Right renal pelvis (tissue), 4 donors: ENCODE data around the gene ACACB. TPM values are rescaled to one million over a fixed set of nuclear protein-coding genes. Genes with fewer than 3 reads are reported as not detected.

Source experiments
- DNase-seq, 4 donors: peaks; one replicate each; pipeline ENCODE4 v3.0.0-alpha.2; 2013; ENCODE audit warnings: low read depth in 4 of 4, low spot score in 3 of 4, missing footprints in 1 of 4
- polyA plus RNA-seq, 4 donors: library from polyadenylated mRNA; unstranded; fragments of 120-200 nt; gene quantifications; one replicate each; pipeline ENCODE4 v1.2.1, GENCODE V29; 2013; ENCODE audit not compliant: insufficient read length in 4 of 4

ACACB gene
- polyA plus RNA-seq, 4 donors: 14.8 to 18.0 (median 16.8) TPM

DNA sequence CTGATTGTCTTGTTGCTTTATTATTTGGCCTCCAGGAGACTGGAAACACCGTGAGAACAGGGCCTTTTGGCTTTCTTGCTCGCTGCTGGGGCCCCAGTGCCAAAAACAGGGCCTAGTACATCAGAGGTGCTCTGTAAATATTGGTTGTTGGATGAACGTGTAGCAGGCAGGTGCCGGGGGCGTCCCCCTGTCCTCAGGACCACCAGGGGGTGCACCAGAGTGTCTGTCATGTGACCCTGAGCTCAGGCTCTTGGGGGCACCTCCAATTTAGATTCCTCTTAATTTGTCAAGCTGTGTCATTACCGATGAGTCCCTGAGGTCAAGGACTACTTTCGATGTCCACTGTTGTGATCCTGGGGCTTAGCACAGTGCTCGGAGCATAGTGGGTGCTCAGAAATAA lies 87.1 kb downstream of the ACACB start:
- DNase-seq: no peak

DNA sequence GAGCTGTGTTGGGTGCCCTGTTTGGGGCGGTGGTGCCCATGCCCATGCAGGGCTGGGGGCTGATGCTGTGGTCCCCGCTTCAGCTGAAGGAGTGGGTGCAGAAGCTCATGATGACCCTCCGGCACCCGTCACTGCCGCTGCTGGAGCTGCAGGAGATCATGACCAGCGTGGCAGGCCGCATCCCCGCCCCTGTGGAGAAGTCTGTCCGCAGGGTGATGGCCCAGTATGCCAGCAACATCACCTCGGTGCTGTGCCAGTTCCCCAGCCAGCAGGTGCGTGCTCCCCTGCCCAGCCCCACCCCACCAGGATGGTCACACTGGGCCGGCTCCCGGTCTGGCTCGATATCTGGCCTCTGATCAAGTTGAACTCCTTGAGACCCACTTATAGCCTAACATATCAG lies 92.7 kb downstream of the ACACB start:
- no peak for DNase-seq

DNA sequence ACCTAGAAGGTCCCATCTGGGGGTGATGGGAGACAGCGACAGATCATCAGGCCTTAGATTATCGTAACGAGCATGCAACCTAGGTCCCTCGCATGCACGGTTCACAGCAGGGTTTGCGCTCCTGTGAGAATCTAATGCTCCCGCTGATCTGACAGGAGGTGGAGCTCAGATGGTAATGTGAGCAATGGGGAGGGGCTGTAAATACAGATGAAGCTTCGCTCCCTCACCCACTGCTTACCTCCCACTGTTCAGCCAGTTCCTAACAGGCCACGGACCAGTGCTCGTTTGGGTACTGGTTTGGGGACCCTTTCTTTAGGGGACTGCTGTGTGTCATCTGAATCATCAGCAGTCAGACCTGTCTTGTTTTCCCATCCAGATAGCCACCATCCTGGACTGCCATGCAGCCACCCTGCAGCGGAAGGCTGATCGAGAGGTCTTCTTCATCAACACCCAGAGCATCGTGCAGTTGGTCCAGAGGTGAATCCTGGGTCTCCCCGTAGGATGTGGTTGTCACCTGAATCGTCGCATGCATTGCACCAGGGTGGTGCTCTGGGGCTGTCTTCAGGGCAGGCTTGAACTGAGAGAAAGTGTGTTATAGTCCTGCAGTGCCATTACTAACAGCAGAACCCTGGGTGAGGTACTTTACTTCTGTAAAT lies 96.2 kb downstream of the ACACB start:
- DNase-seq: no peak

DNA sequence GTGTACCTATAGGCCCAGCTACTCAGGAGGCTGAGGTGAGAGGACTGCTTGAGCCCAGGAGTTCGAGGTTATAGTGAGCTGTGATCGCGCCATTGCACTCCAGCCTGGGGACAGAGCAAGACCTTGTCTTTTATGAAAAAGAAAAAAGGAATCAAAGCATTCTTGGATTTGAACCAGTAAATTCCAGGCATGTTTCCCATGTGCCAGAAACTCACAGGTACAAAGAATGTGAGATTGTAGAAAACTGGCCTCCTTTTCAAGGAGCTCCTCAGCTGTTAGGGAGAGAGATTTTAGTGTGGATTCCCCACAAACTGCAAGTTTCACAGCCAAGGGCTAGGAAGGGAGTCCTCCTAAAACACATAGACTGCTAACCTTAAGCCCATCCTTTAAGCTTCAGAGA lies 97.7 kb downstream of the ACACB start:
- no peak for DNase-seq

DNA sequence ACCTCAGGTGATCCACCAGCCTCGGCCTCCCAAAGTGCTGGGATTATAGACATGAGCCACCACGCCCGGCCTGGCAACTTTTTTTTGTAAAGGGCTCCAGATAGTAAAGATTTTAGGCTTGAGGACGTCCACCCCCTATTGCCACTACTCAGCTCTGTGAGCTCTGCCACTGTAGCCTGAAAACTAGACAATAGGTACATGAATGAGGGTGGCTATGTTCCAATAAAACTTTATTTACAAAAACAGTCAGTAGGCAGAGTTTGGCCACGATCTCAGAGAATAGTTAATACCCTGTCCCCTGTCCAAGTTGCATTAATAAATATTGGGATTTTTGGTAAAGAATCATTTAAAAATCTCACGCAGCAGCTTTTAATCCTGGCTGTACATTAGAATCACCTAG lies 102.6 kb downstream of the ACACB start:
- DNase-seq: no peak

DNA sequence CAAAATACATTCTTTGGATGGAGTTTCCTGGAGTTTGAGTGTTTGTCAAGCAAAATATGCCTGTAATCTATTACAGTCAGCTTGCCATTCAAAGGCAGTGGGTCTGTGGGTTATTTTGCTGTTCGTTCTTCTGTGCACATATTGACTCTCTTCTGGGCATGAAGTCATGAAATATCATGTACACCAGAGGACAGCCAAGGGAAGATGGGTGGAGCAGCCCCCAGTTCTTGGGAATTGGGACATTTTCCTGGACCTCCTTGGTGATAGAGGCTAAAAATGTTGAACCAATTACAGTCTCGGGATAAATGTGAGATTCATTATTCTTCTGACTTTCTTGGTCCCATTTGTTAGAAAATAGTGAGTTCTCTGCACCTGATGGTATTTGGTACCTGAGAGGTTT lies 103.6 kb downstream of the ACACB start:
- no peak for DNase-seq

DNA sequence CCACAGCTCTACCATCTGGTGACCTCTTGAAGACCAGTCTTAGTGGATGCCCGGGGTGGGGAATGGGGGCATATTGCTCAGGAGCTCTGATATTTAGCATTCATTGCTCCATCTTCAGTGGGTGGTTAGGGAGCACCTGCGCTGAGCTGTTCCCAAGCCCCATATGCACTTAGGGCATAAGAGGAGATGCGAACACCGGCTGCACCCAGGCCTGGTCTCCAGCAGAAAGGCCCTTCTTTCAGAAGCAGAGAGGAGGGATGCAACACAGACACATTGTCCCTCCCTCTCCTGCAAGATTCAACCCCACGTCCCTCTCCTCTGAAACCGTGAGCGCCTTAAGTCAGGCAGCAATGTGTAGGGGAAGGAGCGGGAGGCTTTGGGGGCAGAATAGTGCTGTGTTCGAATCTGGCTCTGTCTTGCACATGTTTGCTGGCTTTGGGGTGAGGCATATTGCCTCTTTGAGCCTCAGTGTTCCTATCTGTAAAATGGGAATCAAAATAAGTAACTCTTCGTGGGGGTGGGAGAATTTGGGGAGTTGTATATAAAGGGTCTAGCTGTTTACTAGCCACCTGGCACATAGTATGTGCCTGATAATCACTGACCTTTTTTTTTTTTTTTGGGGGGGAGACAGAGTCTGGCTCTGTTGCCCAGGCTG lies 105.0 kb downstream of the ACACB start:
- no peak for DNase-seq

DNA sequence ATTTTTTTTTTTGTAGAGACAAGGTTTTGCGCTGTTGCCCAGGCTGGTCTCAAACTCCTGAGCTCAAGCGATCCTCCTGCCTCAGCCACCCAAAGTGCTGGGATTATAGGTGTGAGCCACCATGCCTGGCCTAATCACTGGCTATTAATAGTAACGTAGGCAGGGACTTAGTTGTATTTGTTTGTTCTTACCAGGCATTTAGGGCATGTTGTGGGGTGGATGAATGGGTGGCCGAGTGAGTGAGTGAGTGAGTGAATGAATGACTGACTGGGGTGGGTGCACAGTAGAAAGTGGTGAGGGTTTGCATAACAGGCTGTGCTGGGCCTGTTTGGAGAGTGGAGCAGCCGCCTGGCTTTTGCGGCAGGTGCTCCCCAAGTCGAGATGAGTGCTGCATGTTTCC lies 105.7 kb downstream of the ACACB start:
- no peak for DNase-seq

DNA sequence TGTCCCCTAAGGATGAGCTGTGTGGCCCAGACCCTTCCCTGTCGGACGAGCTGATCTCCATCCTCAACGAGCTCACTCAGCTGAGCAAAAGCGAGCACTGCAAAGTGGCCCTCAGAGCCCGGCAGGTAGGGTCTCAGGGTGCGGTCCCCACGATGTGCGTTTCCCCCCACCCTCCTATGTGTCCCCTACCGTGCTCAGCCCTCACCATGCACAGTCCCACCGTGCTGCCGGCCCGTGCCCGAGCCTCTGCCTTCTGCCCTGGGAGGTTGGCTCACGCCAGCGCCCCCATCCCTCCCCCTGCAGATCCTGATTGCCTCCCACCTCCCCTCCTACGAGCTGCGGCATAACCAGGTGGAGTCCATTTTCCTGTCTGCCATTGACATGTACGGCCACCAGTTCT lies 106.1 kb downstream of the ACACB start:
- DNase-seq: no peak

DNA sequence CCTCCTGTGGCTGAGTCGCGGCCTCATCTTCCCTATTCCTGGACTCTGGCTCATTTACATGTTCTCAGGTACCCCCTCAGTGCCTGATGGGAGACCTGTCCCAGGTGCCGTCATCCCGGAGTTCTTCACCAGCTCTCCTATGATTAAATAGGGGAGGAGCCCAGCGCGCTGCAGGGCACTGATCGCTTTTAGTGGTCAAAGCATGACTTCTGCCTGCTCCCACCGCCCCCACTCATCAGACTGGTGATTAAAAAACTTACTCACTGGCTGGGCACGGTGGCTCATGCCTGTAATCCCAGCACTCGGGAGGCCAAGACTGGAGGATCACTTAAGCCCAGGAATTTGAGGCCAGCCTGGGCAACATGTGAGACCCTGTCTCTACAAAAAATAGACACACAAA lies 106.8 kb downstream of the ACACB start:
- no peak for DNase-seq

DNA sequence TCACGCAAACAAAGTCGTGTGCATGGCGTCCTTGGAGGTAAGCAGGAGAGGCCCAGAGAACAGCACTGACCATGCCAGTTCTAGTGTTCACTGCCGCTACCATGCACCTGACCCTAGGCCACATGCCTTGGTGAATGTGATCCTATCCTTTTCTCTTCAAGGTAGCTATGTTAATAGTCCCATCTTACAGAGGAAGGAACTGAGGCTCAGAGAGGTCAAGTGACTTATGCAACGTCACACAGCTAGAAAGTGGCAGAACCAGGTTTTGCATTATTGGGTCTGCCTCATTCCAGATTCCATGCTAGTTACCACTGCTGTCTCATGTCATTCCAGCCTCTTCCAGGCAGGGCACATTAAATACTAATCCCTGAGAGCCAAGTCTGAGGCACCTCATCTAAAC lies 107.5 kb downstream of the ACACB start:
- no peak for DNase-seq

DNA sequence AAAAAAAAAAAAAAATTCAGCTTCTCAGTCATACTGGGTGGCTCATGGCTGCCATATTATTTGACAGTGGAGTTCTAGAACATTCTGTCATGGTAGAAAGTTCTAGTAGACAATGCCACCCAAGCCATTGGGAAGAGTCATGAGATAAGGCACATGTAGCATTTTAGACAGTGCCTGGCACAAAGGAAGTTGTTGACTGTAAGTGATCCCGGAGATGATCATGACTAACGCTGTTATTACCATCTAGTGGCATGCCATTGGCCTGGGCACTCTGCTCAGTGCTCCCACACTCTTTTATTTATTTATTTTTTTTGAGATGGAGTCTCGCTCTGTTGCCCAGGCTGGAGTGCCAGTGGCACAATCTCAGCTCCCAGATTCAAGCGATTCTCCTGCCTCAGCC lies 112.3 kb downstream of the ACACB start:
- DNase-seq: no peak

DNA sequence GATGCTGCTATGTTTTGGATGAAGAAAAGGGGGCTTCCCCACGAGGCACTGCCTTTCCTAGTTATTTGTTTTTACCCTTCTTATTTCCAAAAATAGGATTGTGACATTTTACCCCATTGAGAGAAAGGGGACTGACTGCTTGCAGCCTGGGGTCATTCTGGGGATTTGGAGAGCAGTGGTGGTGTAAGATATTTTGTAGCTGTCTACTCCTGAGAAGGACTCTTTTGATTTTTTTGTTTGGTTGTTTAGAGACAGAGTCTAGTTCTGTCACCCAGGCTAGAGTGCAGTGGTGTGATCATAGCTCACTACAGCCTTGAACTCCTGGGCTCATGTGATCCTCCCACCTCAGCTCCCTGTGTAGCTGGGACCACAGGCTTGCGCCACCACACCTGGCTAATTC lies 113.8 kb downstream of the ACACB start:
- DNase-seq: no peak

DNA sequence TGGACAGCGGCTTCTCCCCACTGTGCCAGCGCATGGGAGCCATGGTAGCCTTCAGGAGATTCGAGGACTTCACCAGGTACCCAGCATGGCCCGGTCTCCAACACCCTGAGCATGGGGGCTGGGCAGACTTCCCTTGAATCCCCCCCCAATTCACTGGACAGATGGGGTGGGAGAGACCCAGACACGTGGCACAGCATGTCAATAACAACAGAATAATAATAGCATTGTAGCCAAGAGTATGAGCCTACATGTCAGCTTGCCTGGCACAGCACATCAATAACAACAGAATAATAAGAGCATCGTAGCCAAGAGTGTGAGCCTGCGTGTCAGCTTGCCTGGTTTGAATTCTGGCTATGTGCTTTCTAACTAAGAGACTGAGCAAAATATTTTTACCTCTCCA lies 116.3 kb downstream of the ACACB start:
- DNase-seq: no peak

DNA sequence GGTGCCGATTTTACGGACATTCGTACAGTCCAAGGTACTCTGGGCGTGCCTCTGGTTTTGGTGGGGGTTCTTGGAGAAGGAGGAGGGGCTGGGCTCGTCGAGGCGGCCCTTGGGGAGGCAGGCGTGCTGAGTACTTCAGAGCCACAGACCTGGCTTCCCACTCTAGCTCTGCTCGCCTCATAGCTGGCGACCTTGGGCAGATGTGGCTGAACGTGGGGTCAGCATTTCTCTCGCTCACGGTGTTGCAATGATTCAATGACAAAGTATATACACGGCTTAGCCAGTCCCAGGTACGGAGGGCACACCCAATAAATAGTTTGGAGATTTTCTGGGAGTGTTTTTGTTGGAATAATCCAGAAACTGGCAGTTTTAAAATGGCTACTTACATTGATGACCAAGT lies 117.6 kb downstream of the ACACB start:
- no peak for DNase-seq

DNA sequence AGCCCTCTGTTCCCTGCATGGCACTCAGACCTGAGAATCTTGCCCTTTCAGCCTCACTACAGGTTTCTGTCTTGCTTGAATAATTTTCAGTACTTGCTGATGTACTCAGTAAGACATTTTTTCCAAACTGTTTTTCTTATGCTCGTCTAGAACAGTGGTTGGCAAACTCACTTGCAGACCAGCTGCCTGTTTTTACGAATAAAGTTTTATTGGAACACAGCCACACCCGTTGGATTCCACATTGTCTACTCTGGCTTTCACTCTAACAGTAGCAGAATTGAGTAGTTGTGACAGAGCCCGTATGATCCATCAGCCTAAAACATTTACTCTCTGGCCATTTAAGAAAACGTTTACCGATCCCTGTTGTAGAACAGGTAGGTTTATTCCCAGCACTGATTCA lies 119.9 kb downstream of the ACACB start:
- no peak for DNase-seq

DNA sequence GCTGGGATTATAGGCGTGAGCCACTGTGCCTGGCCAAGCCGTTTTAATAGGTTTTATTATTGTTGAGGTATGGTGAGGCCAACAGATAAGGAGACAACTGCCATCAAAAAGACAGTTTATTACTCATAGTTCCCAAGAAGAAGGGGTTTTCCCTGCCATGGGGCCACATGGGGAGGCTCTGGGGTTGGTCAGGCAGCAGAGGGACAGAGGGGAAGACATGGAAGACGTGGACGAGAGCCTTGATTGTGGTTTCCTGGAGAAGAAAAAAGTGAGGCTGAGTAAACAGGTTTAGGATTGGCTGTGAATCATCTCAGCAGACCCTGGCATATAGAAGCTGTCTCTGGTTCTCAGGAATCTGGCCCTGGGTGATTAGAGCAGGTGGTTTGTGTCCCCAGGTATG lies 122.8 kb downstream of the ACACB start:
- no peak for DNase-seq

DNA sequence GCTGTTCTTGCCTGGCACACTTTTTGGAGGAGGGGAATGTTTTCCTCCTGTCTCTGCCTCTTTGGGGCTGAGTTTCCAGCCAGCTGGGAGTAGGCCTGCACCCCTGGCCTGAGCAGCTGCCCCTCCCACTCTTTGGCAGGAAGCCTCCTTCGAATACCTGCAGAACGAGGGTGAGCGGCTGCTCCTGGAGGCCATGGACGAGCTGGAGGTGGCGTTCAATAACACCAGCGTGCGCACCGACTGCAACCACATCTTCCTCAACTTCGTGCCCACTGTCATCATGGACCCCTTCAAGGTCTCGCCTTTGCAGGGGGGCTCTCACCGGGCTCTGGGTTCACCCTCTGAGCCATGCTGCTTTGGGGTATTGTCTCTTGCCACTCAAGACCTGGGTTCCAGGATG lies 123.3 kb downstream of the ACACB start:
- no peak for DNase-seq

DNA sequence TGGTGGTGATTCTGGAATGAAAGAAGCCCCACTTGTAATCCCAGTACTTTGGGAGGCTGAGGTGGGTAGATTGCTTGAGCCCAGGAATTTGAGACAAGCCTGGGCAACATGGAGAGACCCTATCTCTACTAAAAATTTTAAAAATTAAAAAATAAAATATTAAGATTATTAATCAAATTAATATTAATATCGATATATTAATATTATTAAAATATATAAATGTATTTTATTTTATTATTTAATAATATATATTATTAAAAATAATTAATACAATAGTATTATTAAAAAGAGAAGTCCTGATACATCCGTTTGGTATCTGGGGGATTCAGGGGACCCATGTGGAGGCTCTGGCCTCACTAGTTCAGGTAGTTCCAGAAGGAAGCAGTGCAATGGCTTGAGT lies 124.0 kb downstream of the ACACB start:
- no peak for DNase-seq

DNA sequence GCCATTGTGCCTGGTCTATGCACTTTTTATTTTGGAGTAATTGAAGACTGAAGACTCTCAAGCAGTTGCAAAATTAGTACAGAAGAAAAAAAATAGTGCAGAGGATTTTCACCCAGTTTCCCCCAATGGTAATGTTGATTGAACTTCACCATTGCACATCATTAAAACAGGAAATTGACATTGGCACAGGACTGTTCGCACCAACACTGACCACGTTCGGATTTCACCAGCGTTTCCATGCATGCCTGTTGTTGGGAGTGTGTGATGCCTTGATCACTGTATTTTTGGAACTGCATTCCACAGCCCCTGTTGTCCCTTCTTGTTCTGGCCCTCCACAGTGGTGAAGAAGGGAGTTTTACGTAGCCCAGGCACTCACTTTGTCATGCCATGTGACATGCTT lies 125.5 kb downstream of the ACACB start:
- no peak for DNase-seq

DNA sequence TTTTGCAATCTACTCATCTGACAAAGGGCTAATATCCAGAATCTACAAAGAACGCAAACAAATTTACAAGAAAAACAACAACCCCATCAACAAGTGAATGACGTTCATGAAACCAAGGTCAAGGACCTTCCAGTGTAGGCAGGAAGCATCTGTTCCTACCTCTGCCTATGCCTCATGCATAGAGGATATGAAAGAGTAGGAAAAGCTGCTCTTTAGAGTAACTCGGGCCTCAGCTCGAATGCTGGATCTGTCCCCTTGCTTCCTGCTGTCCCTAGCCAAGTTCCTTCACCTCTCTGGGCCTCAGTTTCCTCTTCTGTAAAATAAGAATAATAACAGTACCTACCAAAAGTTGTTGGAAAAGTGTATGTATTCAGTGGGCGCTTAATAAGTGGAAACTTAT lies 127.7 kb downstream of the ACACB start:
- DNase-seq: no peak

DNA sequence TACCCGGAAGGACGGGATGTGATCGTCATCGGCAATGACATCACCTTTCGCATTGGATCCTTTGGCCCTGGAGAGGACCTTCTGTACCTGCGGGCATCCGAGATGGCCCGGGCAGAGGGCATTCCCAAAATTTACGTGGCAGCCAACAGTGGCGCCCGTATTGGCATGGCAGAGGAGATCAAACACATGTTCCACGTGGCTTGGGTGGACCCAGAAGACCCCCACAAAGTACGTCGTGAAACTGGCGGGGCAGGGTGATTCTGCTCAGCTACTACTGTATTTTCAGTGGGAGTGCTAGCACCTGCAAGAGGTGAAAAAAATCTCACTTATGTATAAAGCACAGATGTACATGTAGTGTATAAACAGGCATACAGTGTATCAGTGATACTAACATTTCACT lies 129.8 kb downstream of the ACACB start:
- DNase-seq: no peak
